Fibroblast of skin of abdomen (primary cell): ENCODE measurements around the gene ENO1.

Source experiments
- DNase-seq: peaks from one replicate; pipeline ENCODE4 v3.0.0-alpha.2; 2013

ENO1 gene

GRCh38 chr1:8813016-8813763 lies 65.3 kb downstream of the ENO1 start:
- DNase-seq: peak; percentile 12

GRCh38 chr1:8812081-8812480 lies 66.4 kb downstream of the ENO1 start:
- peak; percentile 55 for DNase-seq
